ENCODE measurements around the gene PRR14L. TPM values are rescaled to one million over a fixed set of nuclear protein-coding genes. Genes with fewer than 3 reads are reported as not detected.
"Not testable (repeated sequence)": the region's sequence is repeated elsewhere in the genome, so short reads cannot be mapped to it uniquely, and the experiment has no call there.

The PRR14L gene
- total RNA-seq, 4 donors from 2014 or later: 22.8 to 28.4 (median 27.3) TPM

- WGBS, 2 donors: 89 to 92% methylated on average over 8 of the region's 8 CpGs
- Histone ChIP-seq H3K9me3 (no peaks in the 10 kb centered on the region), H3K4me1 (no peaks in the 10 kb centered on the region), H3K4me3 (no peak overlapping the region), H3K36me3 (peaks cover 0 to 82% (median 7%) of the 10 kb centered on the region in 3 donors), H3K27me3 (no peaks in the 10 kb centered on the region), H3K27ac (no peak overlapping the region)
- no peak for DNase-seq (ENCODE audit: low spot score in 2 of 2)
- TF ChIP-seq POLR2A (IDR thresholded peaks at IDR 0.05): no peak
- TF ChIP-seq EP300 (IDR thresholded peaks at IDR 0.05): no peak
These were observed 42.4 kb downstream of the PRR14L start for GRCh38 chr22:31707519-31707918.

- H3K4me1 ChIP-seq: no peaks in the 10 kb centered on the region
- TF ChIP-seq POLR2A (IDR thresholded peaks at IDR 0.05) (no peak), EP300 (IDR thresholded peaks at IDR 0.05) (no peak), CTCF (IDR thresholded peaks at IDR 0.05) (no peak)
- H3K27ac ChIP-seq: no peak overlapping the region
- H3K27me3 ChIP-seq: no peaks in the 10 kb centered on the region
- WGBS, 2 donors: 83 to 85% methylated on average over 4 of the region's 4 CpGs
- no peak for DNase-seq (ENCODE audit: low spot score in 2 of 2)
- no peak overlapping the region for H3K4me3 ChIP-seq
- peaks cover 0 to 97% (median 0%) of the 10 kb centered on the region in 3 donors for H3K36me3 ChIP-seq
- no peaks in the 10 kb centered on the region for H3K9me3 ChIP-seq
These were observed 54.5 kb downstream of the PRR14L start for GRCh38 chr22:31695423-31695822.

- H3K4me3 ChIP-seq; H3K9me3 ChIP-seq; H3K27me3 ChIP-seq; DNase-seq (ENCODE audit: low spot score in 2 of 2); H3K27ac ChIP-seq; H3K4me1 ChIP-seq: not testable (repeated sequence)
- peaks cover 0 to 100% (median 0%) of the 10 kb centered on the region in 3 donors for H3K36me3 ChIP-seq
- 89 to 94% methylated on average over 11 of the region's 11 CpGs for WGBS, 2 donors
These were observed 55.9 kb downstream of the PRR14L start for GRCh38 chr22:31694046-31694445.

GRCh38 chr22:31692186-31692886, 57.6 kb downstream of the PRR14L start:
- H3K9me3 ChIP-seq: no peaks in the 10 kb centered on the region
- no peak for DNase-seq (ENCODE audit: low spot score in 2 of 2)
- TF ChIP-seq POLR2A (IDR thresholded peaks at IDR 0.05) (no peak), EP300 (IDR thresholded peaks at IDR 0.05) (no peak), CTCF (IDR thresholded peaks at IDR 0.05) (no peak)
- no peaks in the 10 kb centered on the region for H3K4me1 ChIP-seq
- peaks cover 0 to 100% (median 0%) of the 10 kb centered on the region in 3 donors for H3K36me3 ChIP-seq
- H3K27me3 ChIP-seq: no peaks in the 10 kb centered on the region
- H3K4me3 ChIP-seq: no peak overlapping the region
- H3K27ac ChIP-seq: no peak overlapping the region
- 96 to 100% methylated on average over 1 of the region's 1 CpG for WGBS, 2 donors

- TF ChIP-seq CTCF (IDR thresholded peaks at IDR 0.05) (no peak), EP300 (IDR thresholded peaks at IDR 0.05) (no peak), POLR2A (IDR thresholded peaks at IDR 0.05) (no peak)
- H3K9me3 ChIP-seq: no peaks in the 10 kb centered on the region
- peaks cover 0 to 100% (median 0%) of the 10 kb centered on the region in 3 donors for H3K36me3 ChIP-seq
- H3K4me3 ChIP-seq: no peak overlapping the region
- DNase-seq (ENCODE audit: low spot score in 2 of 2): no peak
- 96 to 98% methylated on average over 3 of the region's 3 CpGs for WGBS, 2 donors
- H3K27me3 ChIP-seq: no peaks in the 10 kb centered on the region
- no peaks in the 10 kb centered on the region for H3K4me1 ChIP-seq
- no peak overlapping the region for H3K27ac ChIP-seq
These were observed 58.5 kb downstream of the PRR14L start for GRCh38 chr22:31691408-31691807.

- H3K27me3 ChIP-seq: no peaks in the 10 kb centered on the region
- no peak for DNase-seq (ENCODE audit: low spot score in 2 of 2)
- TF ChIP-seq CTCF (IDR thresholded peaks at IDR 0.05): no peak
- no peak overlapping the region for H3K4me3 ChIP-seq
- H3K4me1 ChIP-seq: peaks cover 0 to 10% (median 0%) of the 10 kb centered on the region in 4 donors
- H3K27ac ChIP-seq: no peak overlapping the region
- H3K36me3 ChIP-seq: peaks cover 0 to 60% (median 6%) of the 10 kb centered on the region in 3 donors
- WGBS, 2 donors: 85 to 89% methylated on average over 12 to 13 of the region's 13 CpGs
- H3K9me3 ChIP-seq: no peaks in the 10 kb centered on the region
These were observed 66.5 kb downstream of the PRR14L start for GRCh38 chr22:31683181-31684105.
